NCI-H510A treated with DMSO at 0.1 percent for 48 hours (cell line): ENCODE data around the gene CEMP1.
"Not testable (repeated sequence)": the region's sequence is repeated elsewhere in the genome, so short reads cannot be mapped to it uniquely, and the experiment has no call there.

Source experiments
- DNase-seq: peaks from one replicate; lab custom pipeline; 2025; lab: John Stamatoyannopoulos, UW

Gene CEMP1, protein sequence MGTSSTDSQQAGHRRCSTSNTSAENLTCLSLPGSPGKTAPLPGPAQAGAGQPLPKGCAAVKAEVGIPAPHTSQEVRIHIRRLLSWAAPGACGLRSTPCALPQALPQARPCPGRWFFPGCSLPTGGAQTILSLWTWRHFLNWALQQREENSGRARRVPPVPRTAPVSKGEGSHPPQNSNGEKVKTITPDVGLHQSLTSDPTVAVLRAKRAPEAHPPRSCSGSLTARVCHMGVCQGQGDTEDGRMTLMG

DNA sequence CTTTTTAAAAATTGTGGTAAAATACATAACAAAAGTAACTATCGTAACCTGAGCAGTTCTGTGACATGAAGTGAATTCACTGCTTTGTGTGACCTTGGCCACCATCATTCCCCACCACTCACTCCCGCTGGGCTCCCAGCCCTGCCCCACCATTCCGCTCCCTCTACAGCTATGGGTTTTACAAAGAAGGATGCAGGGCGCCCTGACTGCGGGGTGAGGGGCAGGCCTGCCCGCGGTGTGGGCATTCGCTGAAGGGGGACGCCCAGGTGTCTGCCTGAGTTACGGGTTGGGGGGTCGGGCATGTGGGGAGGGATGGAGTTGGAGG is at the start of gene CEMP1:
CEMP1 (minus strand) TSS at position 38 of the 325 bp plus-strand sequence. CDS start 335 bp downstream, outside the sequence.
- DNase-seq: no peak

DNA sequence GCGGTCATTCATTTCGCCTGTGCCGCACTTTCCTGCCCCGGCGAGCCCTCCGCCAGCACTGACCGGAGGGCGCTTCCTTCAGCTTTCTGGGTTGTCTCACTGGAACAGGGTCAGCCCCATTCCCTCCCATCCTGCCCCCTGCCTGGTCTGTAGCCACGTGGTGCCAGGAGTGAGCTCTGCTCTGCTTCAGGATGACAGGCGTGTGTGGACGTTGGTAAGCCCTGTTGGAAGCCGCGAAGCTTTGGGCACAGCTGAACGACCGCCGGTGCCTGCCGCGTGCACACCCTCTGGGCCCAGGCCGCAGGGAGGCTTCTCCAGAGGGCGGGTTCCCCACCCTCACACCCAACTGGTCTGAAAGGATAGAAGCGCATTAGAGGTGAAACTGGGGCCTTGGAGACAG is 49.6 kb upstream of the CEMP1 start:
- not testable (repeated sequence) for DNase-seq

DNA sequence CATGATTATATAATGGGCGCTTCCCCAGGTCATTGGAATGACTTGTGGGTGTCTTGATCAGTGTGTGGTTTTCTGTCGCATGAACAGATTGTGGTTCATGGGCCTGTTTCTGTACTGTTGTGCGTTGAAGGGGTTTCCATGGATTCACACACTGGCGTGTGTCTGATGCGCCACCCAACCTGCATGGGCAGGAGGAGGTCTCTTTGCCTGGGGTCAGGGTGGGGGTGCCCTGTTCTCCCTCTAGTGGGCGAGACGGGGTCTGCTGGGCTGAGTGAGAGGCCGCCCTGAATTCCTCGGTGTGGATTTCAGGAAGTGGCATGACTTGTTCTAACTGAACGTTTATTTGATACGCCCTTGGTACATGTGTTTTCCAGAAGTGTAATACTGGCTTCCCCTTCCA is 48.9 kb upstream of the CEMP1 start:
- not testable (repeated sequence) for DNase-seq

DNA sequence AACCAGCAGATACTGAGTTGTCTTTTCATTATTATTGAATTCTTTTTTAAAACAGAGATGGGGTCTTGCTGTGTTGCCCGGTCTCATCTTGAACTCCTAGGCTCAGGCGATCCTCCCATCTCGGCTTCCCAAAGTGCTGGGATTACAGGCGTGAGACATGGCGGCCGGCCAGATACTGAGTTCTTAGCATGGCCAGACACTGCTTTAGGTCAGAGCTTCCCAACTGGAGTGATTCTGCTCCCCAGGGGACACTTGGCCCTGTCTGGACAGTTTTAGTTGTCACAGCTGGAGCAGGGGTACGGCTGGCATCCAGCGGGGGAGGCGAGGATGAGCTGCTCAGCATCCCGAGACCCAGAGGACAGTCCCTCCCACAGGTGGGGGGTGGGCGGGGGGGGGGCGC is 47.7 kb upstream of the CEMP1 start:
- DNase-seq: not testable (repeated sequence)

DNA sequence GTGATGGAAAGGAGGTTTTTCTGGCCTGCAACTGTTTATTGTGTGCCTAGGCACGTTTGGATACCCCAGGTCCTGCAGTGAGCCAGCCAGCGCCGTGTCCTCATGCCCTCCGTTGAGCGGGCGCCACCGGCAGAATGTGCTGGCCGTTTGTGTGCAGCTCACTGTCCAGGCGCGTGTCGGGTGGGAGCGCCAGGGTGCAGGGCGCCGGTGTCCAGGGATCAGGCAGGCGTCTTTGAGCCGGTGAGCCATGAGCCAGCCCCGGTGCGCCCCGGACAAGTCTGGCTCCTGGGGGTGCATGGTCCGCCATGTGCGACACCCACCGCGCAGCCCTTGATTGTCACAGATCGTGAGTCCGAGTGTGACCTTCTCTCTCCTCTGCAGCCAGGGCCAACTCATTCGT is 45.8 kb upstream of the CEMP1 start:
- not testable (repeated sequence) for DNase-seq

DNA sequence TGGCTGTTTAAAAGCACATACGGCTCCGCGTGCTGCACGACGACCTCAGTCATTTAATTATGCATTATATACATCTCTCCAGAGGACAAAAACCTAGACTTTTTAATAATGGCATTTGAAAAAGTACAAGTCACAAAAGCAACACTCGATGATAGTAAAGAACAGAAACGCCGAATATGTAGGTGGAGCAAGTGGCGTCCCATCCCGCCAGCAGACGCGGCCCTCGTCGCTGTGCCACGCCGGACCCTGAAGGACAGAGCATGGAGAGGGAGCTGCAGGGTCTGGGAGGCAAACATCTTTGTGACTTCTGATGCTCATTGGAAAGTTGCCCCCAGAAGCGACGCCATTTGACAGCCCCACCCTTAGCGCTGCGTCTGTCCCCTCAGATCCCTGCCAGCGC is 44.6 kb upstream of the CEMP1 start:
- not testable (repeated sequence) for DNase-seq

DNA sequence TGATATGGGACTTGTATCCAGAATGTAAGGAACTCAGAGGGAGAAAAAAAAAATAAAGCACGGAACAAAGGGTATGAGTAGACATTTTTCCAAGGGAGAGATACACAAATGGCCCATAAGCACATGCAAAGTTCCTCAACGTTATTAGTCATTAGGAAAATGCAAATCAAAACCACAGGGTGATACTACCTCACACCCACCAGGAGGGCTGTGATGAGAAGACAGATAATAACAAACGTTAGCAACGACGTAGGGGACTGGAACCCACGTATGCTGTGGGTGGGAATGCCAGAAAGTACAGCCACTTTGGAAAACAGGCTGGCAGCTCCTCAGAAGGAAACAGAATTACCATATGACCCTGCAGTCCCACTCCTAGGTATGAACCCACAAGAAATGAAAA is 41.5 kb upstream of the CEMP1 start:
- DNase-seq: not testable (repeated sequence)

DNA sequence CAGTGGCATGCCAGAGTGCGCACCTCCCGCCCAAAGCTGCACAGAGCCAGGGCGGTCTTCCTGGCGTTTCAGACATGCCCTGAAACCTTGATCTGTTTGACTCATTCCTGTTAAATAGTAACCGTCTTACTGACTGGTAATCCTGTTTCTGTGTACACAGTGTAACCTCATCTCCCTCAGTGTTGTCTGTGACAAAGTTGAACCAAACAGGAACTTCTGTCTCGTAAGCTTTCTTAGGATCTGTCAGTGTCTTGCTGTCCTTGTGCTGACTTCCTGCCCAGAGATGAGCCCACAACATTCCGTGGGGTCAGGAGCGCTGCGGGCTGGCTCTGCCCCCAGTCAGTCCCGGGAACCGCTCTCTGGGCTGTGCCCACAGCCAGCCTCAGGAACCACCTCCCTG is 37.4 kb upstream of the CEMP1 start:
- not testable (repeated sequence) for DNase-seq

DNA sequence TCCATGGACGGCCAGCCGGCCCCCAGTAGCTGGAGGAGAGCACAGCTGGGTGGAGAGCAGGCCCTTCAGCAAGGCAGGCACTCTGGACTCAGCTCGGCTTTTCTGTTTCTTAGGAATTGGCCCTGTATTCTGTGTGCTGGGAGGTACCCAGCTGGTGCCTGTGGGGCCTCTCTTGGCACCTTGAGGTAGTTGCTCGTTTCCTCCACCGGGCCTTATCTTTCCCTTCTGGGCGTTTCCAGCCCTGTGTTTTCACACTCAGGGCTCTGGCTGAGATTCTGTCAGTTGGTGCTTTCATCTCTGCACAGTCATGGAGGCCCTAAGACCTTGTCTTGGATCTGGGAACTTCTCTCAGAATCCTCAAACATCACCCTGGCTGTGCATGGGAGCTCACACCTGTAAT is 36.3 kb upstream of the CEMP1 start:
- DNase-seq: not testable (repeated sequence)

DNA sequence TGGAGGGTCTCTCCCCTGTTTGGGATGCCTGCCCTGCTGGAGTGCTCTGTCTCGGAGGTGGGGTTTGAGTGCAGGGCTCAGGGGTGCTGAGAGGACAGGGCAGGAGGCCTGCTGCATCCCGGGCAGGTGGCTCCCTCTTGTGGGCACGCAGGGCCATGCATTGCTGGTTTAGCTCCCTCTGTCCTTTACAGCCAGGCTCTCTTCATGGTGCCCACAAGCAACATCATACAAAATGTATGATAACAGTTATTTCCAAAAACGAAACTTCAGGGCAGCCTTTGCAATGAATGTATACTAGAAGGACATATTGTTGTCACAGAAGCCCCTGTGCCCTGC is 29.6 kb upstream of the CEMP1 start:
- not testable (repeated sequence) for DNase-seq

DNA sequence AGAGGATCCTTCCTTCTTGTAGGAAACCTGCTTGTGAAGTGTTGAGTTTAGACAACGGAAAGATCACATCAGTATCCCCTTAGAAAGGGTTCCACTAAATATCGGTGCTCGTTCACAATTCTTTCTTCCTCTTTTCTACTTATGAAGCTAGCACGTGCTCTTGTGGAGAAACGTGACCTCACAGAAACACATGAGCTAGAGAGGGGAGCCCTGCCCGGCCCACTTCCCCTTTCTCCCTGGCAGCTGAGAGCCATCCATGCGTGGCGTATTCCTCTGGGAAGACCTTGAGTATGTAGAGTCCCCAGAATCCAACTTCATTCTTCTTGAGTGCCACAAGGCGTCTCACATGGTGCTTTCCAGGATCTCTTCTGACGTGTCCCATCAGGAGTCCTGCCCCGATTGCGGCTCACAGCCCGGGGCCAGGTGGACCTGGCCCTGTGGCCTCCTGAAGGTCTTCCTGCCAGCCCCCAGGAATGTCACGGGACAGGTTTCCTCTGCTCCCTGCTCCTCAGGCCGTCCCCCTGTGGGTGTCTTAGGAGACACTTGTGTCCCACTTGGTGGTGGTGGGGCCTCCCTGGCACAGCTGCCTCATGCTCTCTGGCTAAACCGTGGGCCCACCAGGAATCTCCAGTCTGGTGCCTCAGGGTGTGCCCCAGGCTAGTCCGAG is 29.1 kb upstream of the CEMP1 start:
- not testable (repeated sequence) for DNase-seq

DNA sequence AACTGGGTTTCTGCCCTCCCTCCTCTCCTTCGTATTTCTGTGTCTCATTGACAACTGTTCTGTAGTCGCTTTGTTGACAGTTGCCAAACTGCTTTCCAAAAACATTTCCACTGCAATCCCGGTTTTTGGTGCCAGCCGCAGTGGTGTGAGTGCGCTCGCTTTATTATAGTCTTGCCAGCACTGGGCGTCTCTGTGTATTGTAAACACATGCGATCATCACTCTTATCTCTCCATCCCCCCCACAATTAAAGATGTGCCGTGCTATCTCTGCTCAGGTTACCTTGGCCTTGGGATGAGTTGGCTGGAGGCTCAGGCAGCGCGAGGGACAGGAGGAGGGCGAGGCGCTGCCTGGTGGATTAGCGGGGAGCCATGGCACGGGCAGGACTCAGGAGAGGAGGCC is 25.9 kb upstream of the CEMP1 start:
- not testable (repeated sequence) for DNase-seq

DNA sequence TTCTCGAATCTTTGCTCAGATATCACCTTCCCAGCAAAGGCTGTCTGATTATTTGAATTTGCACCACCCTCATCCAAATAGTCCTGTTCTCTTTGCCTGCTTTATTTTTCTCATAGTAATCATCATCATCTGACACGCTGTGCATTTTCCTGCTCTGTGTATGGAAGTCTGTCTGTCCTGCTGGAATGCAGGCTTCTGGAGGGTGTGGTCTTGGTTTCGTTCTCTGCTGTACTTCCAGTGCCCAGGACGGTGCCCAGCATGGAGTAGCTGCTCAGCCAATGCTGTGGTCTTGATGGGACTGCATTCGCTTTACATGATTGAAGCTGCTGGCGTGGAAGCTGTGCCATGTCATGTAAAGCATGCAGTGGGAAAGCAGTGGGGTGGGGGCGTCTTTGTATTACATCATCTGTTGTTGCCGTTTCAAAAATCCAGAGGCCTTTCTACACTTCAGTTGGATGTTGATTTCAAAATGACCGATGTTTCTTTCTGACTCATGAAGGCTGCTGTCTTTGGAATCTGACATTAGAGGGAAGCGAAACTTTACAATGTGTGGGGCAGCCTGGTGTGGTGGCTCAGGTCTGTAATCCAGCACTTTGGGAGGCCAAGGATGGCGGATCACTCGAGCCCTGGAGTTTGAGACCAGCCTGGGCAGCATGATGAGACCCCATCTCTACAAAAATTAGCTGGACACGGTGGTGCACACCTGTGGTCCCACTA is 23.7 kb upstream of the CEMP1 start:
- not testable (repeated sequence) for DNase-seq

DNA sequence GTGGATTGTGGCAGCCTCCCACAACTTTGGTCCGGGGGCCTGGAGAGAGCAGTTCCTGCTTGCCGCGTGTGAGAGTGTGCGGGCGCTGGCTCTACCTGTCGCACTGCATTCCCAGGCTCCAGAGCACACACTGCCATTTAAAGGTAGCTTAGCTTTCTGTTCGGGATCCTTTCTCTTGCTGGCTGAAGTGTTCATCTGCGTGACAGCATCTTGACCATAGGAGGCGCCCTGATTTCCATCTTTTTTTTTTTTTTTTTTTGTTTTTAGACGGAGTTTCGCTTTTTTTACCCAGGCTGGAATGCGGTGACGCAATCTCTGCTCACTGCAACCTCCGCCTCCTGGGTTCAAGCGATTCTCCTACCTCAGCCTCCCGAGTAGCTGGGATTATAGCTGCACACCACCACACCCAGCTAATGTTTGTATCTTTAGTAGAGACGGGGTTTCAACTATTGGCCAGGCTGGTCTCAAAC is 20.2 kb upstream of the CEMP1 start:
- not testable (repeated sequence) for DNase-seq

DNA sequence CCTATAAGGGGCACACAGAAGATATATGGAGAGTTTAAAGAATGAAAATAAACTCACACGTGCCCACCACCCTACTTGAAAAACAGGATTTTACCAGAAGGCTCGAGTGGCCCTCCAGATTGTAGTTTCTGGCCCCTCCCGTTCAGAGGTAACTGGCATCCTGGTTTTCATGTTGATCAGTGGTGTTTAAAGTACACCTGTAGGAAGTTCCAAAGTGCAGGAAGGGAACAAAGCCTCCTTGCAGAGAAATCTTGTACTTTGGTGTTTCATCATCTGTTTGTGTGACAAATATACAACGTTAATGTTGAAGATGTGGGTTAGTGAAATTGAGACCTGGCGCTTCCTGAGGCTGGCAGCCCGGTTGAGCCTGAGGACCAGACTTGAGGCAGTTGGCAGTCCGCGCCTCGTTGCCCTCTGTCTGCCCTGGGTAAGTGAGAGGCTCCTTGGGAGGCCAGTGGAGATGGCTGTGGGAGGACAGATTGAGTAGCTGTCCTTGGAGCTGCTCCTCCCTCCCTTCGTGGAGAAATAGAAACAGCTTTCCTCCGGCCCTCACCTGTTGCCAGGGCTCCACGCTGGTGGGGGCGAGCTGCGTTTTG is 19.2 kb upstream of the CEMP1 start:
- not testable (repeated sequence) for DNase-seq

DNA sequence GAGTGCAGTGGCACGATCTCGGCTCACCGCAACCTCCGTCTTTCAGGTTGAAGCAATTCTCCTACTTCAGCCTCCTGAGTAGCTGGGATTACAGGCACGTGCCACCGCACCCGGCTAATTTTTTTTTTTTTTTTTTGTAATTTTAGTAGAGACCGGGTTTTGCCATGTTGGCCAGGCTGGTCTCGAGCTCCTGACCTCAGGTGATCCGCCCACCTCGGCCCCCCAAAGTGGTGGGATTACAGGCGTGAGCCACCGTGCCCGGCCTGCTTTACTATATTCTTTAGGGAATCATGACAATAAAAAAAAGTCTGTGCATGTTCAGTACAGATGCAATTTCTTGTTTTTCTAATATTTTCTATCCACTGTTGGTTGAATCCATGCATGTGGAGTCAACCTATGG is 12.6 kb upstream of the CEMP1 start:
- not testable (repeated sequence) for DNase-seq

DNA sequence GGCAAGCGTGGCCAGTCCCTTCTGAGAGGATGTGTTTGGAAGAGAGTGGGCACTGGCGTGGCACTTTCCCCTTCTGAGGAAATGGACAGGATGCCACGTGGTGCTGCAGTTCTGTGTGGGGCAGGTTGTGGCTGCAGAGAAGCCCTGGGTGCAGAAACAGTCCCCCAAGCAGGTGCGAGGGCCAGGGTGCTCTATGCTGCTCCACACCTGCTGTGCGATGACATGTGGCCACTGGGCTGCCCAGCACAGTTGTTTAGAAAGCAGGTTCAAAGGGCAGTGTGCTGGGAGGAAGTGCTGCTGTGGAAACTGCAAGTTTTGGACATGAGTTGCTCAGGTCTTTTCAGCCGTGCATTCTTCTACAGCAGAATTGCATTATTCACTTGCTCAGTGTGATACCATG is 10.2 kb upstream of the CEMP1 start:
- DNase-seq: not testable (repeated sequence)

DNA sequence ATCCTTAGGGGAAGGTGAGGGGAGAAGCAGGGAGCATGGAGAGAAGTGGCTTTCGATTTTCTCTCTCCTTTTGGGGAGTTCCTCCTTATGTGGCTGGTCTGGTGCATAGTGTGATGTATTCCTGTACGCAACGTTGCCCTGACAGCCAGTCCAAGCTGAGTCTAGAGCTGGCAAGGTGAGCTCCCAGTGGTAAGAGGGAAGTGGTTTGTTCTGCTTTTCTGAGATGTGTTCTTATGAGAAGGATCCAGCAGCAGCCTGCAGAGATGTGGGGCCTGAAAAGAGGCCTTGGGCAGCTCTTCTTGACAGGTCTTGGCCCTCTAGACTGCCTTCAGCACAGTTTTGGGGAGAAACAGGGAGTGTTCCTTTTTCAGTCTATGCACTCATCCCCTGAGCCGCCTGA is 9.7 kb upstream of the CEMP1 start:
- not testable (repeated sequence) for DNase-seq

DNA sequence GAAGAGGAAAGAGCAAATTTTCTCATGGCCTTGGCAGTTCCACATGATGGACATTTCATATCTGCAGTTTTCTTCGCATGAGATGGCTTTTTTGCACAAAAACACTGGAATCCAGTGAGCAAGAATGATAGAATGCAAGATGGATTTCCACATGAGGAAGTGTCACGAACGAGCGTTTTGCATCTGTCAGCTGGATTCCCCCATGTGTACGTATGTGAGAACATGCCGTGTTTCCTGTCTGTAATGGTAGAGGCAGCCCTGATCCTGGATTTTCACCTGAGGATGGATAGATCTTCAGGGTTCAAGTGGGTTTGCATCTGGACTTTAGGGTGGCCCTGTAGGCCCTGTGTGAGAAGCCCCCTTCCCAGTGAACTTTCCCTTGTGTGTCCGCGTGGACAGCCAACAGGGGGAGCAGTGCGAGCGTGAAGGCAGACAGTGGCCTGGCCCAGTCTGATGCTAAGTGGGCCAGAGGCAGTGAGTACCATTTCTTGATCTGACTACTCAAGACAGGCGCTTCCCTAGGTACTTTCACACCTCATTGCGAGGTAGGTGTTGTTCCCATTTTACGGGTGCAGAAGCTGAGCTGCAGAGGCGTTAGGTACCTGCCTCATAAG is 8.7 kb upstream of the CEMP1 start:
- DNase-seq: not testable (repeated sequence)

DNA sequence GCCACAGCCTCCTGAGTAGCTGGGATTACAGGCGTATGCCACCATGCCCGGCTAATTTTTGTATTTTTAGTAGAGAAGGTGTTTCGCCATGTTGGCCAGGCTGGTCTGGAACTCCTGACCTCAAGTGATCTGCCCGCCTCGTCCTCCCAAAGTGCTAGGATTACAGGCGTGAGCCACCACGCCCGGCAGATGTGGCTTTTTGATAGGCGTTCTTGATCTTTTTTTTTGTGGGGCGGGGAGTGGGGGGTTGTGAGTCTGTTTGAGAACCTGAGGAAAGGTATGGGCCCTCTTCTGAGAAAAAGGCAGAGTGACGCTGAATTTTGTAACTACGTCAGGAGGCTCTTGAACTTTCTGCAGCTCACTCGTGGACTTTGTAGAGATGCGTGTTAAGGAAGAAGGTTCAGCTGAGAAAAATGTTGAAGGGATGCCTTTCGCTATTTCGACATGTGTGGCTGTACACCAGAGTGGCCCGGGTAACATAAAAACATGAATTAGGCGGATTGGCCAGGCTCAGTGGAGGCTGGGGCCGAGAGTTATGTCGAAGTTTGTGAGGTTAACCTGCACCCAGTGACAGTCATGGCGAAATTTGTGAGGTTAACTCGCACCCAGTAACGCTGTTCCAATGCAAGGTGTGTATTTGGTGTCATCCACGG is 8.1 kb upstream of the CEMP1 start:
- not testable (repeated sequence) for DNase-seq

DNA sequence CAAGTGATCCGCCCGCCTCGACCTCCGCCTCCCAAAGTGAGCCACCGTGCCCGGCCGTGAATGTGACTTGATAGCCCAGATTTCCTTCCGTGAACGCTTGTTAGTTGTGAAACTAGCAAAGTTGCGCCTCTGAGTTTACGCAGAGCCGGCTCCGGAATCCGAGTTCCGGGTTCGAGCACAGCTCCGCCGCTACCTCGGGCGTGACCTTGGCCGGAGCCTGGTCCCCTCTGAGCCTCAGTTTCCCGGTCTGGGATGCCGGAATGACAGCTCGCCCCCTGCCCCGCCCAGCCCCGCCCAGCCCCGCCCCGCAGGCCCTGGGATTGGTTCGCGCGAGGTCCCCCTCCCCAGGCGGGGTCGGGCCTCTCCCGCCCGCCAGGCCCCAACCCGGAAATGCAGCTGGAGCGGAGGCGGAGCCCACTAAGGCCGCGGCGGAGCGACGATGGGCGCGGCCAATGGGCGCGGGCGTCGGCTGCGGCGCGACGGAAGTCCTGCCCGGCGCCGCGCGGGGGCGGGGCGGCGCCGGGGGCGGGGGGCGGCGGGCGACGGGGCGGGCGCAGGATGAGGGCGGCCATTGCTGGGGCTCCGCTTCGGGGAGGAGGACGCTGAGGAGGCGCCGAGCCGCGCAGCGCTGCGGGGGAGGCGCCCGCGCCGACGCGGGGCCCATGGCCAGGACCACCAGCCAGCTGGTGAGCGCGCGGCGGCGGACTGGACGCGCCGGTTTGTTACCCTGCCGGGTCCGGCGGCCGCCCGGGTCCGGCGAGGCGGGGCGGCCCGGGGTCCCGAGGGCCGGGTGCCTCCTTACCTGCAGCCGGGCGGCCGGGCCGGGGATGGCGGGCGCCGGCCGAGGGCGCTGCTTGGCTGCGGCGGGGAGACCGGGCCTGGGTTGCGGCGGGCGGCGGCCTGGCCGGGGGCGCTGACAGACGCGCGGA is 6.5 kb upstream of the CEMP1 start, which contains the start of gene PDPK1:
PDPK1 (plus strand) TSS at position 571 of the 929 bp plus-strand sequence; CDS start at position 663, 92 bp downstream.
- peak; percentile 64 for DNase-seq
